Right kidney (tissue), 9 donors: ENCODE measurements around the gene PTGFR.

ENCODE experiments used
- DNase-seq: peaks from one replicate; pipeline ENCODE4 v3.0.0-alpha.2; 2016
- long read RNA-seq, 8 donors: transcript quantifications; one replicate each; lab custom pipeline, GENCODE V29; 2026

PTGFR gene
- long read RNA-seq, donor 1: 0 reads
- long read RNA-seq, donor 2: 0 reads
- long read RNA-seq, donor 3: 0 reads
- long read RNA-seq, donor 4: 0 reads
- long read RNA-seq, donor 5: 0 reads
- long read RNA-seq, donor 6: 0 reads
- long read RNA-seq, donor 7: 0 reads
- long read RNA-seq, donor 8: 0 reads

- DNase-seq: peak; percentile 55
These were observed at the start of gene PTGFR for GRCh38 chr1:78490861-78491450. Gene PTGFR (plus strand): TSS chr1:78490974. CDS start chr1:78492744, 1,770 bp downstream.

- no peak for DNase-seq
These were observed 48.9 kb upstream of the PTGFR start for GRCh38 chr1:78441921-78442320.

DNA sequence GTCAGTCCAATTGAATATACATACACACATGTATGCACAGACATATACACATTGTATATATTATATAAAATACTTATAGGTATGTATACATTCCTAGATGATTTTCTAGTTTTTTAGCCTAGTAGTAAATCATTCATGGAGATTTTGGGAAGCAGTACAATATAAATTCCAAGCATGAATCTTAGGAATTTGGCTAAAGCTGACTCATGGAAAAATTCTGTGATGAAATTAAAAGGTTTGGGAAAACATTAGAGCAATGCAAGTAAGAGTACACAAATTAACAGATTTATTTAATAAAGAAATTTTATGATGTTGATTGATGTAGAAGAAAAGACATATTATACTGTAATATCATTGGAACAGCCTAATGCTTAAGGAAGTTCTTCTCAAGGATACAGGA is 43.7 kb upstream of the PTGFR start:
- DNase-seq: no peak

GRCh38 chr1:78464449-78464891 is 26.3 kb upstream of the PTGFR start:
- no peak for DNase-seq

DNA sequence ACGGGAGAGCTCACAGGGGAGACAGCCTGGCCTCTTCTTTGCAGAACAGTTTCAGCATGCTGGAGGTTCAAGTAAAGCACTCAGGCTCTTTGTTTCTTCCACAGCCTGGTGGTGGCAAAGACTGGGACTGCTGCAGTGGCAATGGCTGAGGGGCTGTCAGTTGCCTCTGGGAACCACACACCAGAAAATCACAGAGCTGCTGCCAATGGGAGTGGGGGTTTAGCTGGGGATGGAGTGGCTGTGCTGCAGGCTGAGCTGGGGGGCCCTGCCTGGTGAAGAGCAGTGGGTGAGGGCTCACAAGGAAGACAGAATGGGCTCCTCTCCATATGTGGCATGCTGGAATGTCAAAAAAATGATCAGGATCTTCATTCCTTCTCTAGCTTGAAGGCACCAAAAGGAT is 25.6 kb upstream of the PTGFR start:
- no peak for DNase-seq

- no peak for DNase-seq
These were observed 22.3 kb upstream of the PTGFR start for GRCh38 chr1:78468521-78468920.

GRCh38 chr1:78469576-78469975 is 21.2 kb upstream of the PTGFR start:
- no peak for DNase-seq

DNA sequence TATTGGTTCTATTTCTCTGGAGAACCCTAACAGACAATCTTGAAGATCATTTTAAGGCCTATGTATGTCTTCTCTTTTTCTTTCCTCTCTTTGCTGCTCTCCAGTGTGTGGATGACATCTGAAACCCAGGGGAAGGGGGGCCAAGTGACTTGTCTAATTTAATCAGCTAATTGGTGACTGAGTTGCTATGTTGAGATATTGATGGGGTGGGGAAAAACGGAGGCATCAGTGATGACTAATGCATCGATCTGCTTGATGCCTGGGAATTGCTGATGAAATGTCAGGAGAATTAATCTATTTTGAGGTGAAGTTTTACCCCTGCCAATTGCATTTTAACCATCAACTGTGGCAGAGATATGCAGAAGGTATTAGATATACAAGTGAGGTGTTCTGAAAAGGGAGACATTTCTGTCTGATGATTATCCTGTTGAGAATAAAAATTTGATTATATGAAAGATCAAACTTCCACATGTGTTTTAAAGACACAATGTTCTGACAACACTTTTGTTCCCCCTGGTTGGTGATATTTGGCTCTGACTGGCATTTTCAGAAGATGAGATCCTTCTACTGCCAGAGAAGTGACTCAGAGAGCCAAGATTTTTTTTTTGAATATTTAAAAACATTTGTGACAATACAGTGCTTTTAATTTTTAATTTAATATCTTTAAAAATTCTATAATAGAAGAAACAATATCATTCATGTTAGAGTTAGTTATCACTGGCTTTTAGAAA is 18.7 kb upstream of the PTGFR start:
- no peak for DNase-seq

DNA sequence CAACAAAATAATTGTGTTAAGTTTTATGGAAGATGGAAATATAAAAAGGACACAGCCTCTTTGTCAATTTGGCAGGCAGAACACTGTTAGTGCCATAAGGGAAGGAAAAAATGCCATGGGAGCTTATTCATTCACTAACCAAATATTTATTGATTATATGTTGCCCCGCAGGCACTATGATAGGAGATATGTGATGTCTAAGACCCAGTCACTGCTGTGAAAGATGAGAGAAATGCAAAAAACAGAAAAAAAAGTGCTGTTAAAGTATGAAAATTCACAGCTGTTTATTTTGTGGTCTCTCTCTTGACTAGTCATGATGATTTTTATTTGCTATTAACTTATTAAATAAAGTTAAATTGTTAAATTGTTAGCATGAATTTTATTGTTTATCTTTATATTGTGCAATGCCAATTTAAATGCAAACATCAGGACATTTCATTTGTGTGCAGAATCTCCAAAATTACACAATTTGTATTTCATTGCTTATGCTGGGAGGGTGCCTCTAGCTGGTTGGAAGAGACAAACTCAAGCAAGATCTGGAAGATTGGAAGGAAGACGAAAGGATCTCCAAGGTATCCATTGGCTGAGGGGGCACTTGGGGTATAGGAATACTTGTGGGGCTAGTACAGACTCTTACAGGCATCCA is 17.8 kb upstream of the PTGFR start:
- no peak for DNase-seq

DNA sequence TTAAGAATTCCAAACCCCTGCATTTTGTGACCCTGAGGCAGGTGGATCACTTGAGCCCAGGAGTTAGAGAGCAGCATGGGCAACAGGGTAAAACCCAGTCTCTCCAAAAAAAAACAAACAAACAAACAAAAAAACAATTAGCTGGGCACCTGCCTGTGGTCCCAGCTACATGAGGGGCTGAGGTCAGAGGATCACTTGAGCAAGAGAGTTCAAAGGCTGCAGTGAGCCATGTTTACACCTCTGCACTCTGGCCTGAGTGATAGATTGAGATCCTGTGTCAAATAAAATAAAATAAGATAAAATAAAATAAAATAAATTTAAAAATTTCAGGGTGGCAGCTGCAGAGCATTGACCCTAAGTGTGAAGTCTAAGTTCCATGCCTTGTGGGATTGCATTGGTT is 16.7 kb upstream of the PTGFR start:
- no peak for DNase-seq

DNA sequence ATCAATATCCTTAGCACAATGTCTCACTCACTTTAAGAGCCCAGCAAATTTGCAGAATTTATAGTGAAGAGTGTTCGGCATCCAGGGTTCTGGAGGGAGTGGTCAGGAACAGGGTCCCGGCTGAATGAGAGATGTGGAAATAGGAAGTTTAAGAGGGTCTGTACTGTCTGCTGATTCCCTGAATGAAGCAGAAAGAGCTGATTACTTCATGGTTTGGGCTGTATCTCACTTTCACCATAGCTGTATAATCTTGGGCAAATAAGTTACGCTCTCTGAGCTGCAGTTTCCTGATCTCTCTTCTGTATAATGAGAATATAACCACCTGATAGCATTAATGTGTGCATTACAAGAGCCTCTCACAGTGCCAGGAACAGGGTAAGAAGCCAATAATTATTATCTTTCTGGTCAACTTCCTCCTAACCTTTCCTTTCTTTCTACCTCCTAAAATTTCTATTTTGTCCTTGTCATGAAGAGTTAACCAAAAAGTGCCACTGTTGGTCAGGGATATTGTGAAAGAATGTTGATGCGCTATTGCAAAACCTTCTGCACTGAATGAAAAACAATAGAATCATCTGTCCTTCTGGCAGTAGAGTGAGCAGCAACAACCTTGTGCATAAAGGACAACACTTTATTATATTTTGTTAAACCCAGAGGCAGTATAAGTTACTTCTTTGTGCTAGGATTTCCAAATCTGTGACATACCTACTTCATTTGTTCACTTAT is 14.7 kb upstream of the PTGFR start:
- DNase-seq: no peak

GRCh38 chr1:78483903-78484302 is 6.9 kb upstream of the PTGFR start:
- DNase-seq: no peak

DNA sequence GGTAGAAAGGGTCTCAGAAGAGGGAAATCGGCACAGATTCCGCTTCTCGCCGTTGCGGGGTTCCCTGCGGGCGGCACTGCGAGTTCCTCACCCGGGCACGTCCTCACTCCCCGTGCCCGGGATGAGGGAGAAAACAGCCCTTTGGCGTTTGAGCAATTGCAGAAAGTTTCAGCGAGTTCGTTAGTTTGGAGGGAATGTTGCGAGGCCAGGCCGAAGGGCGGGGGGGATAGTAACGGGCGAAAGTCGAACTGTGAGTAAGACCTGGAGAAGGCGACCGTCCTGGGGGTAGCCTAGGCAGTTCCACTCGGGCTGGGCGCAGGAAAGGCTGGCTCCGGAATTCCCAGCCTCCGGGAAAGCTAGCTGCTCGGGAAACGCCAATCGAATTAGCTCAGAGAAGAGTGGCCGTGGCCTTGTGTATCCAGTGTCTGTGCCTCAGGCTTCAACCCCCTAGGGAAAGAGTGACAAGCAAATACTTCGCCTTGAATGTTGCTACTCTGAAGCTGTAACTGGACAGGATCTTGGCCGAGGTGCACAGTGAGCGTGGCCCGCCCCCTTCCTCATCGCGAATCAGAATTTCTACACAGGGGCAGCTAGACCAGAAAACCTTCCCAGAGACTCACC is 787 bp downstream of the PTGFR start:
- peak; percentile 26 for DNase-seq

DNA sequence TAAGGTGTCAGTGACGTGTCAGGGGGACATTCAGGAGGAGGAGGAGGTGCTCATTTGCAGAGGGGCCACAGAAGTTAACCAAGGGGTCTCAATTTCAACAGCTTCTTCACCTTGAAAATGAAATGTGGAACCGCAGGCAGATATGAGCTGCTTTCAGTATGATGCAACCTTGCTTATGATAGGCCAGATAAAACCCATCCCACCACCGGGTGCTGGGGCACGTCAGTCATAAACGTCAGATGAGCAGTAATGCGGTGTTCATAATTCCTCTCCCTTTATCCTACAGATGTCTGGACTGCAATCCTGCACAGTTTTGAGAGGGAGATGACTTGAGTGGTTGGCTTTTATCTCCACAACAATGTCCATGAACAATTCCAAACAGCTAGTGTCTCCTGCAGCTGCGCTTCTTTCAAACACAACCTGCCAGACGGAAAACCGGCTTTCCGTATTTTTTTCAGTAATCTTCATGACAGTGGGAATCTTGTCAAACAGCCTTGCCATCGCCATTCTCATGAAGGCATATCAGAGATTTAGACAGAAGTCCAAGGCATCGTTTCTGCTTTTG is 1.7 kb downstream of the PTGFR start:
- DNase-seq: no peak

DNA sequence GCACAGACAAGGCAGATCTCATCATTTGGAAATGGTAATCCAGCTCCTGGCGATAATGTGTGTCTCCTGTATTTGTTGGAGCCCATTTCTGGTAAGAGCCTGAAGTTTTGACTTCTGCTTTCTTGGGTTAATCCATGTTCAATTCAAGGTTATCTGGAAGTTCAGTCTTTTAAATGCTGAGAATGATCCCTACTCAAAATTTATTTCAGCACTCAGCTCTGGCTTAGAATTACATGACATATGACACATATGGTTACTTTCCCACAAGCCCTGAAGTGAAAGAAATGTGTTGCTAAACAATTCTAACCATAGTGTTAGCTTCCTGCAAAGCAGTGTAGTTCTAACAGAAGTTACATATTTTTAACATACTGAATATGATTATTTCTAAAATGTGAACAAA is 2.7 kb downstream of the PTGFR start:
- DNase-seq: no peak

GRCh38 chr1:78497201-78497600 is 6.4 kb downstream of the PTGFR start:
- DNase-seq: no peak

DNA sequence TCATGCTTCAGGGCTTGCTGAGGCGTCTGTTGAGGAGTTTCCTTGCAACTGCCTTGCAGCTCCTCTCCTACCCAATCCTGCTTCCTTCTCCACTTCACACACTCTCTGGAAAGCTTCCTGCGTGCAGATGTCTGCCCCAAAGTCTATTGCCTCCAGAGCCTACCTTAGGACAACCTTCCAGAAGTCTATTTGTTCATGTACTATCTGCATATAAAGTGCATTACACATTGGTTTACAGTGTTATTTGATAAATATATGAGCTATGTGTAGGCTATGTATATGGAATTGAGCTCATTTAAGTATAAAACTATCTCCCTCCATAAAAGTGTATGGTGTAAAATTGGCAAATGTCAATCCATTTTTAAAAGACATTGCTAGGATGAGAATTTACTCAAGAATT is 9.8 kb downstream of the PTGFR start:
- no peak for DNase-seq

DNA sequence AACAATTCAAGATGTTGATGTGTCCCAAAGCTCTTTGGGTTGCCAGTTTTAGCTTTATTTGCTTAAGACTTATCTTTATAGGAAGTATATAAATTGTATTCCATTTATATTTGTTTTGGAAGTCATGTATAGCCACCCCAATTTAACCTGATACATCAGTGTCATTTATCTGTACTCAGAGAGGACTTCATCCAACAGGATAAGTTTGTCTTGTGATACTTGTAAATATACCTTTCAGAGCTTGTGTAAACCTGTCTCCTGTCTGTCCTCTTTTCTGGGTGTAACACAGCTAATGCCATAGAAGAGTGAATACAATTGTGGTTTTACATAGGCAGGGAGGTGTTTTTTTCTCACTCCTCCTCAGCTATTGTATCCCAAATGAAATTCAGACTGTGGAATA is 10.4 kb downstream of the PTGFR start:
- no peak for DNase-seq

GRCh38 chr1:78511334-78511733 is 20.6 kb downstream of the PTGFR start:
- no peak for DNase-seq

DNA sequence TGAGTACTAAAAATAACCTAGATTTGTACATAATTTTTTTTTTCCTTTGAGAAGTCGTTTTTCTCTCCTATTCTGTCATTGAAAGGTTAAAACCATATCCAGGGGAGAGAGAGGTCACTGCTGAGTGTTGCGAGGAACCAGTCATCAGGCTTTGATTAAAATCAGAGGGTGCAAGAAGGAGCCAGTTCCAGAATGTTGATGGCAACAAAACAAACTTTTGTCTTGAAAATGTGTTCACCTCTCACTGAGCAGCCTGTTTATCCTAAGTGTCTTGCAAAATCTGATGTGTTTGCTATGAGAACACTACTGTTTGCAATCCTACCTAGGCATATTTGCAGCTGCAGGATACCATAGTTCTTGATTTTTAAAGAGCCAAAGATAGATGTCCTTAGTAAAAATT is 25.9 kb downstream of the PTGFR start:
- DNase-seq: no peak

- no peak for DNase-seq
These were observed 28.7 kb downstream of the PTGFR start for GRCh38 chr1:78519446-78519845.

GRCh38 chr1:78520216-78520615 is 29.4 kb downstream of the PTGFR start:
- no peak for DNase-seq
